Superior temporal gyrus (tissue), 1 donor: ENCODE measurements around the gene CIZ1.
A peak's percentile ranks its signal among the peaks of the same experiment; 100 is the strongest.

Source experiments
- DNase-seq: peaks from one replicate; pipeline ENCODE4 v3.0.0-alpha.2; 2016; ENCODE audit errors: extremely low spot score

Gene CIZ1

GRCh38 chr9:128190013-128190412 is 1.4 kb downstream of the CIZ1 start:
- DNase-seq: no peak

GRCh38 chr9:128188209-128188608 is 3.2 kb downstream of the CIZ1 start:
- no peak for DNase-seq

GRCh38 chr9:128187361-128187760 is 4.0 kb downstream of the CIZ1 start:
- DNase-seq: no peak

GRCh38 chr9:128185979-128186965 is 5.1 kb downstream of the CIZ1 start:
- no peak for DNase-seq

- no peak for DNase-seq
Observed at GRCh38 chr9:128182893-128183588, 8.3 kb downstream of the CIZ1 start.

GRCh38 chr9:128181480-128181879 is 9.9 kb downstream of the CIZ1 start:
- DNase-seq: peak; percentile 45

- DNase-seq: no peak
Observed at GRCh38 chr9:128180447-128180846, 10.9 kb downstream of the CIZ1 start.

- DNase-seq: no peak
Observed at GRCh38 chr9:128180001-128180400, 11.4 kb downstream of the CIZ1 start.

- no peak for DNase-seq
Observed at GRCh38 chr9:128178806-128179431, 12.5 kb downstream of the CIZ1 start.

GRCh38 chr9:128175726-128176125 is 15.6 kb downstream of the CIZ1 start:
- no peak for DNase-seq

- DNase-seq: no peak
Observed at GRCh38 chr9:128175102-128175563, 16.2 kb downstream of the CIZ1 start.

GRCh38 chr9:128174062-128174461 is 17.3 kb downstream of the CIZ1 start:
- DNase-seq: no peak

GRCh38 chr9:128169925-128170324 is 21.4 kb downstream of the CIZ1 start:
- peak; percentile 45 for DNase-seq

- no peak for DNase-seq
Observed at GRCh38 chr9:128169492-128169891, 21.9 kb downstream of the CIZ1 start.

- no peak for DNase-seq
Observed at GRCh38 chr9:128168731-128169308, 22.6 kb downstream of the CIZ1 start.

- no peak for DNase-seq
Observed at GRCh38 chr9:128167209-128167608, 24.2 kb downstream of the CIZ1 start.

GRCh38 chr9:128166169-128166568 is 25.2 kb downstream of the CIZ1 start:
- no peak for DNase-seq

- DNase-seq: no peak
Observed at GRCh38 chr9:128164307-128164885, 27.0 kb downstream of the CIZ1 start.

- no peak for DNase-seq
Observed at GRCh38 chr9:128163523-128164306, 27.7 kb downstream of the CIZ1 start.

- no peak for DNase-seq
Observed at GRCh38 chr9:128163027-128163515, 28.3 kb downstream of the CIZ1 start.
